Endodermal cell (in vitro differentiated cells): Measurements from ENCODE around the gene KRT75. TPM values are rescaled to one million over a fixed set of nuclear protein-coding genes. Genes with fewer than 3 reads are reported as not detected.

Source experiments
- DNase-seq: peaks from one replicate; pipeline ENCODE4 v3.0.0-alpha.2; 2017
- H3K27ac ChIP-seq: 2 replicates; pipeline ENCODE4 v1.5.1; 2013; ENCODE audit warnings: mild to moderate bottlenecking, low read depth, low read length, moderate library complexity
- H3K27me3 ChIP-seq: 2 replicates; pipeline ENCODE4 v1.6.1; 2013; ENCODE audit warnings: mild to moderate bottlenecking, low read length, moderate library complexity; ENCODE audit not compliant: insufficient read depth, control insufficient read depth, poor library complexity, severe bottlenecking
- H3K36me3 ChIP-seq: 2 replicates; pipeline ENCODE4 v1.7.0; 2013; ENCODE audit warnings: mild to moderate bottlenecking, low read length, moderate library complexity; ENCODE audit not compliant: control insufficient read depth, insufficient read depth
- H3K4me1 ChIP-seq: one replicate; pipeline ENCODE4 v1.7.0; 2013; ENCODE audit warnings: low read length; ENCODE audit not compliant: control insufficient read depth, insufficient read depth
- H3K4me3 ChIP-seq: 2 replicates; pipeline ENCODE4 v1.5.1; 2013; ENCODE audit warnings: mild to moderate bottlenecking, low read length, moderate library complexity
- H3K9ac ChIP-seq: 2 replicates; pipeline ENCODE4 v1.6.1; 2013; ENCODE audit warnings: mild to moderate bottlenecking, low read length, moderate library complexity; ENCODE audit not compliant: poor library complexity, severe bottlenecking; ENCODE audit errors: extremely low read depth
- H3K9me3 ChIP-seq: 2 replicates; pipeline ENCODE4 v1.6.1; 2013; ENCODE audit warnings: mild to moderate bottlenecking, low read length, moderate library complexity; ENCODE audit not compliant: control insufficient read depth
- H3K27ac Mint-ChIP-seq: 2 replicates; pipeline ENCODE4 v1.8.0; 2020; ENCODE audit warnings: mixed read lengths
- H3K27me3 Mint-ChIP-seq: 2 replicates; pipeline ENCODE4 v1.8.0; 2021; ENCODE audit warnings: mild to moderate bottlenecking, mixed read lengths; ENCODE audit not compliant: insufficient read depth
- H3K36me3 Mint-ChIP-seq: 2 replicates; pipeline ENCODE4 v1.8.0; 2020; ENCODE audit warnings: low read depth, mixed read lengths
- H3K4me1 Mint-ChIP-seq: 2 replicates; pipeline ENCODE4 v1.8.0; 2020; ENCODE audit warnings: mixed read lengths
- H3K4me3 Mint-ChIP-seq: 2 replicates; pipeline ENCODE4 v1.8.0; 2020; ENCODE audit warnings: mild to moderate bottlenecking, moderate library complexity, mixed read lengths
- H3K9me3 Mint-ChIP-seq: 2 replicates; pipeline ENCODE4 v1.8.0; 2020; ENCODE audit warnings: mild to moderate bottlenecking, mixed read lengths
- CTCF ChIP-seq: fragments of 200-600 bp; sonication (generic); conservative IDR thresholded peaks from 2 replicates; pipeline ENCODE4 v1.5.0; 2021; ENCODE audit warnings: antibody characterized with exemption, mild to moderate bottlenecking
- WGBS, 2 experiments: methylation state at CpG; one replicate each; pipeline versions ENCODE4 v1.1.5 to v1.1.7; 2013; ENCODE audit warnings: missing lambda C conversion rate in 2 of 2, mixed read lengths in 1 of 2; ENCODE audit not compliant: insufficient coverage in 1 of 2, insufficient read length in 1 of 2; 5-methylcytosine and 5-hydroxymethylcytosine counted together
- total RNA-seq, 2 donors: library from RNA; stranded (reverse); fragmentation: NEBNext Ultra II Directional in 1 of 2; extraction: Animal tissue kit (Norgen Biotek cat#: 25700) in 1 of 2; gene quantifications; 2 replicates in 1 of 2; 3 replicates in 1 of 2; pipeline ENCODE4 v1.2.1, GENCODE V29; 2021

KRT75 gene
- total RNA-seq, 2 donors from 2014 or later: not detected

DNA sequence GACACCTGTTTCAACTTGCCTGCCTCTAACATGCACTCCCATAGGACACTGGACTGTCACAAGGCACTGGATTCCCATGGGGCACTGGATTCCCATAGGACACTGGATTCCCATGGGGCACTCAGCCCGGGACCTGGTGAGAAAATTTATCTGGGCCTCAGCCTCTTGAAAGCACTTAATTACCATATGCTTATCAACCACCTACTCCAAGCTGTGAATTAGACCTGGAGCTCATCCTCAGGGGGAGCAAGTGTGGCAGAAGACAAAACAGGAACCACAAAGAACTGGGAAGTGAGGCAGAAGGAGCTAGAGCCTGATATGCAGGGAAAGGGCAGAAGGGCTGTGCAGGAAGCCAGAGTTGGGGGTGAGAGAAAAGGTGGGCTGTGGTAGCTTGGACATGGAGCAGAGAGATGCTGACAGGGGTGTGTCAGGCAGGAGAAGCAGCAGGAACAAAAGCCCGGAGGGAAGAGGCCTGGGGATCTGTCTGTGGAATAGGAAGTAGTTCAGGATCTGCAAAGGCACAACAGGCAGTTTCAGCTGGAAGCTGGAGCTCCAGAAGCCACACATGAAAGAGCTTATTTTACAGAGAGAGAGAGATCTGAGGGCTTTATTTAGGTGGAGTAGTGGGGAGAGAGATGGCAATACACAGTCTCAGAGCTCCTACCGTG is 31.2 kb downstream of the KRT75 start:
- H3K9me3 ChIP-seq: no peaks in the 10 kb centered on the region
- DNase-seq: peak; percentile 74
- no peak for TF ChIP-seq CTCF
- H3K4me3 Mint-ChIP-seq: no peak overlapping the region
- WGBS, 2 experiments: 71% methylated on average over 3 of the region's 3 CpGs
- no peaks in the 10 kb centered on the region for H3K4me1 ChIP-seq
- H3K4me1 Mint-ChIP-seq: peaks cover 12% of the 10 kb centered on the region
- no peaks in the 10 kb centered on the region for H3K36me3 Mint-ChIP-seq
- H3K36me3 ChIP-seq: no peaks in the 10 kb centered on the region
- no peak overlapping the region for H3K27ac Mint-ChIP-seq
- H3K9ac ChIP-seq: no peak overlapping the region
- no peak overlapping the region for H3K27ac ChIP-seq
- no peaks in the 10 kb centered on the region for H3K27me3 ChIP-seq
- peaks cover 5% of the 10 kb centered on the region for H3K9me3 Mint-ChIP-seq
- no peak overlapping the region for H3K4me3 ChIP-seq
- peaks cover 13% of the 10 kb centered on the region for H3K27me3 Mint-ChIP-seq

DNA sequence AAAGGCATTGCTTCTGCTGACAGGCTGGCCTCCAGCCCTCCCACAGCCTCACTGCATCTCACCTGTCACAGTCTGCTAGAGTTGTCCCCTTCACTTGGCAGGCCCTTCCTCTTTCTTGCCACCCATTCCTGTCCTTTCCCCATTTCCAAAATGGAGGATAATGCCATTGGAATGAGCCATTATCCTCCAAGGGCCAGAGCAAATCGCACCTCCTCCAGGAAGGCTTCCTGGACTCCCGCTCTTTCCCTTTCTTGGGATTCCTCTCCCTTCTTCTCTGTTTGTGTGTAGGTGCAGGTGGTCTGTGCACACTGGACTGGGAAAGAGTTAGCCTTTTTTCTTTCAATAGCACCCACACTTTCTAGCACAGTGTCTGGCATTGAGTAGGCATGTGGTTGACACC is 31.8 kb downstream of the KRT75 start:
- H3K4me1 ChIP-seq: no peaks in the 10 kb centered on the region
- Mint-ChIP-seq H3K27me3 (peaks cover 12% of the 10 kb centered on the region), H3K36me3 (no peaks in the 10 kb centered on the region), H3K4me1 (peaks cover 12% of the 10 kb centered on the region), H3K4me3 (no peak overlapping the region), H3K9me3 (no peaks in the 10 kb centered on the region), H3K27ac (no peak overlapping the region)
- no peak for TF ChIP-seq CTCF
- no peaks in the 10 kb centered on the region for H3K27me3 ChIP-seq
- 91% methylated on average over 2 of the region's 2 CpGs; no CpG with 5 or more reads in 1 of the 2 experiments for WGBS, 2 experiments
- H3K27ac ChIP-seq: no peak overlapping the region
- no peak for DNase-seq
- H3K36me3 ChIP-seq: no peaks in the 10 kb centered on the region
- H3K9me3 ChIP-seq: no peaks in the 10 kb centered on the region
- H3K4me3 ChIP-seq: no peak overlapping the region
- H3K9ac ChIP-seq: no peak overlapping the region

DNA sequence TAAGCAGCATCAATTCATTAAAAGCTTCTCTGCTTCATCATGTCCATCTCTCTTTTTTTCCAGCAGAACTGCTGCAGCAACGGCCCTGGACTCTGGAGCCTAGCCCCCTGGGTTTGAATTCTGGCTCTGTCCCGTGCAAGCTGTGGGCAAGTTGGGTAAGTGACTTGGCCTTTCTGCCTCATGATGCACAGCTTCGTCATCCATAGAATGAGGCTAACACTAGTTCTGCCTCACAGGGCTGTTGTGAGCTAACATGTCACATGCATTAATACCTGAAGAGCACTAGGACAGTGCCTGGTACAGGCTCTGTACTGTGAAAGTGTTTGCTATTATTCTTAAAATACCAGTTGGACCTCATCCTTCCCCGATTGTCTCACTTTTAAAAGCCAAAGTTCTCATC is 32.2 kb downstream of the KRT75 start:
- H3K4me3 ChIP-seq: no peak overlapping the region
- no peak overlapping the region for H3K4me3 Mint-ChIP-seq
- no peaks in the 10 kb centered on the region for H3K36me3 Mint-ChIP-seq
- no peak overlapping the region for H3K27ac ChIP-seq
- no peaks in the 10 kb centered on the region for H3K9me3 ChIP-seq
- H3K4me1 Mint-ChIP-seq: peaks cover 12% of the 10 kb centered on the region
- H3K27me3 Mint-ChIP-seq: peaks cover 12% of the 10 kb centered on the region
- H3K36me3 ChIP-seq: no peaks in the 10 kb centered on the region
- no peaks in the 10 kb centered on the region for H3K4me1 ChIP-seq
- no peak for TF ChIP-seq CTCF
- no peaks in the 10 kb centered on the region for H3K27me3 ChIP-seq
- H3K9ac ChIP-seq: no peak overlapping the region
- no peaks in the 10 kb centered on the region for H3K9me3 Mint-ChIP-seq
- DNase-seq: no peak
- no peak overlapping the region for H3K27ac Mint-ChIP-seq
- WGBS, 2 experiments: 91% methylated on average over 4 of the region's 4 CpGs
